Neuronal stem cell (in vitro differentiated cells): ENCODE results near the gene LSAMP.

Experiments used
- DNase-seq: peaks from one replicate; pipeline ENCODE4 v3.0.0-alpha.2; 2013; ENCODE audit warnings: low spot score
- H2AFZ ChIP-seq: one replicate; pipeline ENCODE4 v1.6.1; 2013; ENCODE audit warnings: mild to moderate bottlenecking, low read length, inconsistent platforms
- H2AK5ac ChIP-seq: 2 replicates; pipeline ENCODE4 v1.6.1; 2013; ENCODE audit warnings: low read depth, mild to moderate bottlenecking, inconsistent platforms, low read length, moderate library complexity, mixed read lengths
- H2BK120ac ChIP-seq: 2 replicates; pipeline ENCODE4 v1.6.1; 2013; ENCODE audit warnings: low read depth, mild to moderate bottlenecking, inconsistent platforms, low read length, moderate library complexity, mixed read lengths
- H2BK12ac ChIP-seq: one replicate; pipeline ENCODE4 v1.6.1; 2013; ENCODE audit warnings: low read length, inconsistent platforms
- H2BK15ac ChIP-seq: 2 replicates; pipeline ENCODE4 v1.6.1; 2013; ENCODE audit warnings: mild to moderate bottlenecking, low read length, inconsistent platforms, mixed read lengths
- H2BK5ac ChIP-seq: one replicate; pipeline ENCODE4 v1.6.1; 2013; ENCODE audit warnings: inconsistent platforms, mild to moderate bottlenecking, low read length, moderate library complexity
- H3K14ac ChIP-seq: one replicate; pipeline ENCODE4 v1.6.1; 2013; ENCODE audit warnings: low read length, inconsistent platforms
- H3K18ac ChIP-seq: 2 replicates; pipeline ENCODE4 v1.6.1; 2013; ENCODE audit warnings: low read length, inconsistent platforms
- H3K23ac ChIP-seq: 2 replicates; pipeline ENCODE4 v1.6.1; 2013; ENCODE audit warnings: low read depth, mild to moderate bottlenecking, mixed read lengths, low read length, inconsistent platforms; ENCODE audit not compliant: poor library complexity
- H3K27ac ChIP-seq: replicated peaks from 3 replicates; pipeline ENCODE4 v1.5.1; 2013; ENCODE audit warnings: low read length, inconsistent platforms
- H3K27me3 ChIP-seq, 3 experiments: 2 replicates each; pipeline ENCODE4 v1.6.1; 2013; ENCODE audit warnings: low read length in 3 of 3, mild to moderate bottlenecking in 2 of 3, inconsistent platforms in 1 of 3, low read depth in 1 of 3, mixed read lengths in 1 of 3, moderate library complexity in 1 of 3; ENCODE audit not compliant: control insufficient read depth in 3 of 3, insufficient read depth in 3 of 3
- H3K36me3 ChIP-seq, 2 donors: replicated peaks in 1 of 2; 2 replicates each; pipeline ENCODE4 v1.6.1; 2013; ENCODE audit warnings: low read length in 2 of 2; ENCODE audit not compliant: control insufficient read depth in 2 of 2, insufficient read depth in 2 of 2
- H3K4ac ChIP-seq: 2 replicates; pipeline ENCODE4 v1.6.1; 2013; ENCODE audit warnings: inconsistent platforms, mild to moderate bottlenecking, low read length, moderate library complexity
- H3K4me1 ChIP-seq, 2 donors: 1 replicate in 1 of 2; 2 replicates in 1 of 2; pipeline ENCODE4 v1.6.1; 2013; ENCODE audit warnings: low read length in 2 of 2, low read depth in 1 of 2; ENCODE audit not compliant: control insufficient read depth in 2 of 2, insufficient read depth in 1 of 2
- H3K4me2 ChIP-seq: one replicate; pipeline ENCODE4 v1.6.1; 2013; ENCODE audit warnings: mild to moderate bottlenecking, low read length, inconsistent platforms; ENCODE audit not compliant: insufficient read depth, poor library complexity, severe bottlenecking
- H3K4me3 ChIP-seq, 2 donors: 2 replicates each; pipeline ENCODE4 v1.5.1; 2013; ENCODE audit warnings: low read length in 2 of 2, mild to moderate bottlenecking in 2 of 2, inconsistent platforms in 1 of 2, moderate library complexity in 1 of 2
- H3K79me1 ChIP-seq: one replicate; pipeline ENCODE4 v1.6.1; 2013; ENCODE audit warnings: low read depth, mild to moderate bottlenecking, inconsistent platforms, low read length, moderate library complexity
- H3K9ac ChIP-seq: one replicate; pipeline ENCODE4 v1.6.1; 2013; ENCODE audit warnings: mild to moderate bottlenecking, low read depth, low read length, inconsistent platforms; ENCODE audit not compliant: poor library complexity
- H3K9me3 ChIP-seq, 2 donors: replicated peaks in 1 of 2; 2 replicates each; pipeline versions ENCODE3 to v1.6.1; 2013; ENCODE audit warnings: low read length in 2 of 2, mild to moderate bottlenecking in 2 of 2, inconsistent platforms in 1 of 2, low read depth in 1 of 2, mixed read lengths in 1 of 2, moderate library complexity in 1 of 2; ENCODE audit not compliant: control insufficient read depth in 2 of 2, insufficient read depth in 1 of 2
- H4K8ac ChIP-seq: one replicate; pipeline ENCODE4 v1.6.1; 2013; ENCODE audit warnings: low read depth, mild to moderate bottlenecking, inconsistent platforms, low read length, moderate library complexity
- H4K91ac ChIP-seq: one replicate; pipeline ENCODE4 v1.6.1; 2013; ENCODE audit warnings: low read length, low read depth, mild to moderate bottlenecking, inconsistent platforms; ENCODE audit not compliant: poor library complexity
- WGBS, 2 donors: extraction: QIAGEN DNeasy Blood & Tissue Kit; methylation state at CpG; one replicate each; pipeline ENCODE4 v1.1.7; 2013; ENCODE audit warnings: missing lambda C conversion rate in 2 of 2, mixed read lengths in 1 of 2; ENCODE audit not compliant: insufficient read length in 2 of 2, insufficient replicate concordance in 1 of 2; ENCODE audit errors: extremely low coverage in 2 of 2; 5-methylcytosine and 5-hydroxymethylcytosine counted together

LSAMP gene

DNA sequence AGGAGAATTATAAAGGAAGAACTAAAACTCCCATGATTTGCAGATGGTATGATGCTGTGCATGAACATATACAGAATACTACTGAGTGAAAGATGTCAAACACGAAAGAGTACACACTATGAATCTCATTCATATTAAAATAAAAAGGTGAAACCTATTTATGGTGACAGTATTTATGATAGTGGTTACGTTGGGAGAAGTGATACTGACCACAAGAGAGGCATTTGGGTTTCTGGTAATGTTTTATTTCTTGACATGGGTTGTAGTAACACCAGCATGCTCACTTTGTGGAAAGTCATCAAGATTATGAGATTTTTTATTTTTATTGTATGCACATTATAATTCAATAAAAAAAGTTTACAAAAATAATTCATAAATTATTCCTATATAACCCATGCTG lies 498.0 kb downstream of the LSAMP start:
- no CpG with 5 or more reads among the region's 2 CpGs for WGBS, 2 donors
- H3K9ac ChIP-seq = no peak overlapping the region
- H3K4me2 ChIP-seq = no peak overlapping the region
- H3K14ac ChIP-seq = no peak overlapping the region
- no peak overlapping the region for H3K23ac ChIP-seq
- H2BK12ac ChIP-seq = no peak overlapping the region
- no peak overlapping the region for H2BK5ac ChIP-seq
- H2BK120ac ChIP-seq = no peak overlapping the region
- no peak overlapping the region for H3K27ac ChIP-seq
- H3K36me3 ChIP-seq = no peaks in the 10 kb centered on the region
- no peak overlapping the region for H4K91ac ChIP-seq
- H3K4ac ChIP-seq = no peak overlapping the region
- DNase-seq = no peak
- no peak overlapping the region for H4K8ac ChIP-seq
- no peaks in the 10 kb centered on the region for H3K4me1 ChIP-seq
- H3K4me3 ChIP-seq = no peak overlapping the region
- H2AFZ ChIP-seq = no peak overlapping the region
- no peaks in the 10 kb centered on the region for H3K27me3 ChIP-seq
- H2AK5ac ChIP-seq = no peak overlapping the region
- no peak overlapping the region for H2BK15ac ChIP-seq
- H3K9me3 ChIP-seq = no peaks in the 10 kb centered on the region
- no peak overlapping the region for H3K18ac ChIP-seq
- no peaks in the 10 kb centered on the region for H3K79me1 ChIP-seq

DNA sequence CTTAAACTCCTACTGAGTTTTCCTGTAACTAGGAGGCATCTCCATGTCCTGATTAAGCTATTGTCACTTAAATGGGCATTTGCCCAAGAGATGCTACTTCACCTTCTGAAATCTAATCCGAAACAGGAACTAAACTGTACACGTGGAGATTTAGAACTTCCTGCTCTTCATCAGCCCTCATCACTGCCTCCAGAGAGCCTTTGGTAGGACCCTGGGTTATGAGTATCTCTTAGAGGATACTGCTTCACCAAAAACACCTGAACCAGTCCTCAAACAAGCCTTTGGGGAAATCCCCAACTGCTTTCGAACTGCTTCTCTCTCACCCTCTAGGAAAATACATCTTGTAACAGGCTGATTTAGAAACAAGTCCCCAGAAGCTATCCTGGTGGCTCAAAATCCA lies 501.7 kb downstream of the LSAMP start:
- Histone ChIP-seq H3K18ac (no peak overlapping the region), H3K36me3 (no peaks in the 10 kb centered on the region), H2BK15ac (no peak overlapping the region), H3K14ac (no peak overlapping the region), H3K4me1 (no peaks in the 10 kb centered on the region), H3K79me1 (no peaks in the 10 kb centered on the region), H2BK5ac (no peak overlapping the region), H3K4ac (no peak overlapping the region), H3K27me3 (no peaks in the 10 kb centered on the region), H2BK12ac (no peak overlapping the region), H3K4me3 (no peak overlapping the region), H2BK120ac (no peak overlapping the region), H3K9me3 (no peaks in the 10 kb centered on the region), H3K9ac (no peak overlapping the region), H2AK5ac (no peak overlapping the region), H4K8ac (no peak overlapping the region), H3K4me2 (no peak overlapping the region), H2AFZ (no peak overlapping the region), H3K23ac (no peak overlapping the region), H3K27ac (no peak overlapping the region), H4K91ac (no peak overlapping the region)
- no peak for DNase-seq
- no CpG with 5 or more reads among the region's 3 CpGs for WGBS, 2 donors

DNA sequence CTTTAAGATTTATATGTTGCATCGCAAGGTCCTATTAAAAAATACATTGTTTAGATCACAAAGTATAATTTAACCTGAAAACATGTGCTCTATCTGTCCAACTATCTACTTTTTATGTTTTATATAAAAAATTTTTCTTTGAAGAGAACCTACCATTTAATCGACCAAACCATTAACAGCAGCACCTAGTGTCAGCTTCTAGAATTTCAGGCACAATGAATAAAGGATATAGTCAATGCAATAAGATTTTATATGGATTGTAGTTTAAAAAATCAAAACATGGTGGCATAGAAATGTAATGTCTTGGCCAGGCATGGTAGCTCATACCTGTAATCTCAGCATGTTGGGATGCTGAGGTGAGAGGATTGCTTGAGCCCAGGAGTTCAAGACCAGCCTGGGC lies 508.2 kb downstream of the LSAMP start:
- Histone ChIP-seq H4K91ac (no peak overlapping the region), H3K4me3 (no peak overlapping the region), H3K18ac (no peak overlapping the region), H3K79me1 (no peaks in the 10 kb centered on the region), H2AFZ (no peak overlapping the region), H2BK12ac (no peak overlapping the region), H2AK5ac (no peak overlapping the region), H3K14ac (no peak overlapping the region), H3K9ac (no peak overlapping the region), H3K4me1 (no peaks in the 10 kb centered on the region), H3K23ac (no peak overlapping the region), H3K27ac (no peak overlapping the region), H3K36me3 (no peaks in the 10 kb centered on the region), H3K27me3 (no peaks in the 10 kb centered on the region), H2BK15ac (no peak overlapping the region), H2BK5ac (no peak overlapping the region), H3K4ac (no peak overlapping the region), H4K8ac (no peak overlapping the region), H3K4me2 (no peak overlapping the region), H3K9me3 (no peaks in the 10 kb centered on the region), H2BK120ac (no peak overlapping the region)
- no peak for DNase-seq
- no CpG with 5 or more reads among the region's 2 CpGs for WGBS, 2 donors

DNA sequence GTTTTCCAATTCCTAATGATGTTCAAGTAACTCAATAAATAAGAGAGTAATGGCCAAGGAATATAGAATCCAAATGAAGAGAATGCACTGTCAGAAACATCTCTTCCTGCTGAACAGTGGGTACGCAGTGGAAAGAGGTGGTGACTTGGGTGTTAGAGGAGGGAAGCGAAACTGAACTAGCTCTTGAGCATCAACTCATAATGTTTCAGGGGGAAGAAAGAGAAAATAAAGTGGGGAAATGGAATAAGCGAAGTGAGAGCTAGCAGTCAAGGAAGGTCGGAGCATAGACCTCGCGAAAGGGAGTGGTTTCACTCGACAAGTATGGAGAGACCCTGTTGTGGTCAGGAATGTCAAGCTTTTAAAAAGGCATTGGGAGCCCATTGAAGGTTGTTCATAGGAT lies 512.5 kb downstream of the LSAMP start:
- Histone ChIP-seq H3K23ac (no peak overlapping the region), H3K79me1 (no peaks in the 10 kb centered on the region), H3K4me3 (no peak overlapping the region), H3K4ac (no peak overlapping the region), H4K8ac (no peak overlapping the region), H3K9ac (no peak overlapping the region), H2BK5ac (no peak overlapping the region), H2AK5ac (no peak overlapping the region), H3K14ac (no peak overlapping the region), H3K4me1 (peaks cover 3 to 4% of the 10 kb centered on the region in 2 donors), H3K4me2 (no peak overlapping the region), H3K36me3 (no peaks in the 10 kb centered on the region), H2BK120ac (no peak overlapping the region), H3K27me3 (no peaks in the 10 kb centered on the region), H2BK15ac (no peak overlapping the region), H4K91ac (no peak overlapping the region), H3K27ac (no peak overlapping the region), H3K9me3 (no peaks in the 10 kb centered on the region), H3K18ac (no peak overlapping the region), H2BK12ac (no peak overlapping the region), H2AFZ (no peak overlapping the region)
- WGBS, 2 donors = no CpG with 5 or more reads among the region's 7 CpGs
- no peak for DNase-seq
